GM12864 (cell line): ENCODE results near the gene CACNA2D2.

Experiments
- DNase-seq: peaks from one replicate; pipeline ENCODE4 v3.0.0-alpha.2; 2011; ENCODE audit warnings: low read depth
- H3K4me3 ChIP-seq: 2 replicates; pipeline ENCODE4 v1.5.1; 2011; ENCODE audit warnings: mild to moderate bottlenecking, low read depth, low read length, control low read depth
- TF ChIP-seq, protein P1 (sequence below): IDR thresholded peaks from 2 replicates; pipeline ENCODE4 v1.5.1; 2011; ENCODE audit warnings: low read depth, mild to moderate bottlenecking, moderate library complexity, low read length, control low read depth, inconsistent platforms; ENCODE audit errors: missing control alignments

The CACNA2D2 gene

DNA sequence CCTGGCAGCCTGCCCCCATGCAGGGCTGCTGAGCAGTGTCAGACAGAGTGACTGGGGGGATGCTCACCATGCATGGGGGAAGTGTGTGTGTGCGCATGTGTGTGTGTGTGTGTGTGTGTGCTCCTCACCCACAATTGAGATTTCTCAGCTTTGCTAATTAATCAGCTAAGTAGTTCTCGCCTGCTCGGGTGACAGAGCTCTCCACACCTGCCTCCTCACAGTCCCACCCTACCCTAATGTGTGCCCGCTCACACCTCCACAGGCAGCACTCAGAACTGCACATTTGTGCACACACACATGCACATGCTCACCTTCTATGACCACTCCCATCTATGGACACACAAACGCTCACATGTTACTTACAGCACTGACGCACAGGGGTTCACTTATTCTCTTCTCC is 37.3 kb downstream of the CACNA2D2 start:
- no peak overlapping the region for H3K4me3 ChIP-seq
- TF ChIP-seq, protein P1, sequence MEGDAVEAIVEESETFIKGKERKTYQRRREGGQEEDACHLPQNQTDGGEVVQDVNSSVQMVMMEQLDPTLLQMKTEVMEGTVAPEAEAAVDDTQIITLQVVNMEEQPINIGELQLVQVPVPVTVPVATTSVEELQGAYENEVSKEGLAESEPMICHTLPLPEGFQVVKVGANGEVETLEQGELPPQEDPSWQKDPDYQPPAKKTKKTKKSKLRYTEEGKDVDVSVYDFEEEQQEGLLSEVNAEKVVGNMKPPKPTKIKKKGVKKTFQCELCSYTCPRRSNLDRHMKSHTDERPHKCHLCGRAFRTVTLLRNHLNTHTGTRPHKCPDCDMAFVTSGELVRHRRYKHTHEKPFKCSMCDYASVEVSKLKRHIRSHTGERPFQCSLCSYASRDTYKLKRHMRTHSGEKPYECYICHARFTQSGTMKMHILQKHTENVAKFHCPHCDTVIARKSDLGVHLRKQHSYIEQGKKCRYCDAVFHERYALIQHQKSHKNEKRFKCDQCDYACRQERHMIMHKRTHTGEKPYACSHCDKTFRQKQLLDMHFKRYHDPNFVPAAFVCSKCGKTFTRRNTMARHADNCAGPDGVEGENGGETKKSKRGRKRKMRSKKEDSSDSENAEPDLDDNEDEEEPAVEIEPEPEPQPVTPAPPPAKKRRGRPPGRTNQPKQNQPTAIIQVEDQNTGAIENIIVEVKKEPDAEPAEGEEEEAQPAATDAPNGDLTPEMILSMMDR: peak; percentile 18
- no peak for DNase-seq

DNA sequence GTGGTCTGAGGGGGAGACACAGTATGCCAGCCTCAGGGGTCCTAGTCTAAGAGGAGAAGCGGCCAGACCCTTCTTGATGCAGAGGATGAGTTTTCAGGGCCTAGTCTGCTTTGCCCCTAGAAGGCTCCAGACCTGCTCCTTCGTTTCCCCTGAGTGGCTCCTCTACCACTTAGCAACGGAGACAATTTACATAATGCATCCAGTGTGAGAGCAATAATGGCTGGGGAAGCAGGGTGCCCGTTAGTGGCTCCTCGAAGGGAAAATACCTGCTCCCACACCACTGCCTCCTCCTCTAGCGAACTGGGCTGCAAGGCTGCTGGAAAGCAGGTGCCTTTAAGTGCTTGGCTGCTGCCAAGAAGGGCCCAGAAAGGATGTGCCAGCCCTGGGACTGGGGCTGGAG is 38.9 kb downstream of the CACNA2D2 start:
- TF ChIP-seq, protein P1: no peak
- no peak overlapping the region for H3K4me3 ChIP-seq
- DNase-seq: no peak

DNA sequence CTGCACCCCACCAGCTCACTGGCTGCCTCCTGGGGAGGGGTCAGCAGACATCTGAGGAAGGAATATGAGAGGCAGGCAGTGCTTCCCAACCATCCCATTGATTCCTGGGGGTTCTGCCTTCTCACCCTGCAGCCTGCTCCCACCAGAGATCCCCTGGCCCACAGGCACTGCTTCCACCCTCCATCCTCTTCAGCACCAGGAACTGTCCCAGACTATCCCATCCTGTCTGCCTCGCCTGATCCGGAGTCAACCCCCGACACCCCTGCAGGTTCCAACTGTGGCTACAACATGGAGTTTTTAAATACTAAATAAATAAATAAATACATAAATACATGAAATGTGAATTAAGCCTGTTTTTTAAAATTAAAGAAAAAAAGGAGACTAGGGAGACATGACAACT is 43.6 kb downstream of the CACNA2D2 start:
- TF ChIP-seq, protein P1: no peak
- no peak overlapping the region for H3K4me3 ChIP-seq
- no peak for DNase-seq

GRCh38 chr3:50457988-50458387 is 45.4 kb downstream of the CACNA2D2 start:
- DNase-seq: no peak
- TF ChIP-seq, protein P1: no peak
- H3K4me3 ChIP-seq: no peak overlapping the region

- DNase-seq: no peak
- TF ChIP-seq, protein P1: no peak
- no peak overlapping the region for H3K4me3 ChIP-seq
Measured at GRCh38 chr3:50455161-50456018, 48.0 kb downstream of the CACNA2D2 start.

- TF ChIP-seq, protein P1: no peak
- no peak for DNase-seq
- H3K4me3 ChIP-seq: no peak overlapping the region
Measured at GRCh38 chr3:50454481-50455070, 48.9 kb downstream of the CACNA2D2 start.
